Stimulated activated CD4-positive, alpha-beta T cell treated with anti-CD3 and anti-CD28 coated beads, Interleukin-12 subunit alpha, Interleukin-12 subunit beta, amount 100 ng/mL, for 48 hours (primary cell): ENCODE measurements around the gene GABRB3.

Experiments
- DNase-seq, 3 donors: peaks; one replicate each; pipeline ENCODE4 v3.0.0-alpha.2; 2020; ENCODE audit warnings: low read depth in 2 of 3, low spot score in 1 of 3

The GABRB3 gene

GRCh38 chr15:26679927-26680326 is 92.9 kb downstream of the GABRB3 start:
- no peak for DNase-seq

- no peak for DNase-seq
Observed at GRCh38 chr15:26676115-26676514, 96.8 kb downstream of the GABRB3 start.

GRCh38 chr15:26674467-26674866 is 98.4 kb downstream of the GABRB3 start:
- no peak for DNase-seq

GRCh38 chr15:26673445-26673844 is 99.4 kb downstream of the GABRB3 start:
- no peak for DNase-seq

- DNase-seq = no peak
Observed at GRCh38 chr15:26670116-26670515, 102.8 kb downstream of the GABRB3 start.

- no peak for DNase-seq
Observed at GRCh38 chr15:26667222-26667988, 105.5 kb downstream of the GABRB3 start.

GRCh38 chr15:26665957-26666791 is 106.7 kb downstream of the GABRB3 start:
- DNase-seq = no peak

GRCh38 chr15:26662283-26662682 is 110.6 kb downstream of the GABRB3 start:
- no peak for DNase-seq

- no peak for DNase-seq
Observed at GRCh38 chr15:26661748-26662147, 111.1 kb downstream of the GABRB3 start.

GRCh38 chr15:26661107-26661506 is 111.8 kb downstream of the GABRB3 start:
- no peak for DNase-seq

- DNase-seq = no peak
Observed at GRCh38 chr15:26660241-26660640, 112.6 kb downstream of the GABRB3 start.

GRCh38 chr15:26658290-26658689 is 114.6 kb downstream of the GABRB3 start:
- no peak for DNase-seq

GRCh38 chr15:26656080-26656479 is 116.8 kb downstream of the GABRB3 start:
- DNase-seq = no peak

GRCh38 chr15:26651909-26652308 is 121.0 kb downstream of the GABRB3 start:
- no peak for DNase-seq

- DNase-seq = no peak
Observed at GRCh38 chr15:26648676-26649075, 124.2 kb downstream of the GABRB3 start.

- no peak for DNase-seq
Observed at GRCh38 chr15:26644948-26645347, 127.9 kb downstream of the GABRB3 start.

GRCh38 chr15:26641144-26641543 is 131.7 kb downstream of the GABRB3 start:
- DNase-seq = no peak

- DNase-seq = no peak
Observed at GRCh38 chr15:26640601-26641000, 132.3 kb downstream of the GABRB3 start.

GRCh38 chr15:26639966-26640365 is 132.9 kb downstream of the GABRB3 start:
- no peak for DNase-seq

- no peak for DNase-seq
Observed at GRCh38 chr15:26635614-26636013, 137.3 kb downstream of the GABRB3 start.

- DNase-seq = no peak
Observed at GRCh38 chr15:26635105-26635504, 137.8 kb downstream of the GABRB3 start.

GRCh38 chr15:26634319-26634718 is 138.5 kb downstream of the GABRB3 start:
- no peak for DNase-seq
